ENCODE data around the gene GINS2. TPM values are rescaled to one million over a fixed set of nuclear protein-coding genes. Genes with fewer than 3 reads are reported as not detected.

GINS2 gene
- total RNA-seq, 6 experiments from 2014 or later = 0.49 to 4.7 (median 1.3) TPM

DNA sequence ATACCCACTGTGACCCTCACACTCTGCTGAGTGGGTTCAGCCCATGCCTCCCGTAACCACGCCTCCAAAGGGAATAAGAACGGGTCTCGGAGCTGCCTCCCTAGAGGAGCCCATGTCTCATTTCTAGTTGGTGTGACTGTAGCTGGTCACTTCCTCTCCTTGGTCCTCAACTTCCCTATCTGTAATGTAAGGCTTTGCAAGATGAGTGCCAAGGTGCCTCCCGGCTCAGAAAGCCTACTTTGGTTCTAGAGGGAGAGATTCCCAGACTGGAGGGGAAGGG lies 41.4 kb upstream of the GINS2 start:
- DNase-seq (no peak), ATAC-seq (peak in 3 of 4 donors; percentile 28 to 44 (median 40))
- H3K9me3 ChIP-seq = no peaks in the 10 kb centered on the region
- no peak overlapping the region for H3K27ac ChIP-seq
- H3K36me3 ChIP-seq = no peaks in the 10 kb centered on the region
- no peaks in the 10 kb centered on the region for H3K27me3 ChIP-seq
- intact Hi-C loops (cut with DNase I) = no loop called here
- 93% methylated on average over 2 of the region's 5 CpGs for WGBS (ENCODE audit: insufficient coverage, low coverage, low lambda C conversion rate, missing lambda C conversion rate)
- H3K4me3 ChIP-seq = no peak overlapping the region
- no peak for TF ChIP-seq POLR2A (IDR thresholded peaks at IDR 0.05)
- TF ChIP-seq, protein P1, sequence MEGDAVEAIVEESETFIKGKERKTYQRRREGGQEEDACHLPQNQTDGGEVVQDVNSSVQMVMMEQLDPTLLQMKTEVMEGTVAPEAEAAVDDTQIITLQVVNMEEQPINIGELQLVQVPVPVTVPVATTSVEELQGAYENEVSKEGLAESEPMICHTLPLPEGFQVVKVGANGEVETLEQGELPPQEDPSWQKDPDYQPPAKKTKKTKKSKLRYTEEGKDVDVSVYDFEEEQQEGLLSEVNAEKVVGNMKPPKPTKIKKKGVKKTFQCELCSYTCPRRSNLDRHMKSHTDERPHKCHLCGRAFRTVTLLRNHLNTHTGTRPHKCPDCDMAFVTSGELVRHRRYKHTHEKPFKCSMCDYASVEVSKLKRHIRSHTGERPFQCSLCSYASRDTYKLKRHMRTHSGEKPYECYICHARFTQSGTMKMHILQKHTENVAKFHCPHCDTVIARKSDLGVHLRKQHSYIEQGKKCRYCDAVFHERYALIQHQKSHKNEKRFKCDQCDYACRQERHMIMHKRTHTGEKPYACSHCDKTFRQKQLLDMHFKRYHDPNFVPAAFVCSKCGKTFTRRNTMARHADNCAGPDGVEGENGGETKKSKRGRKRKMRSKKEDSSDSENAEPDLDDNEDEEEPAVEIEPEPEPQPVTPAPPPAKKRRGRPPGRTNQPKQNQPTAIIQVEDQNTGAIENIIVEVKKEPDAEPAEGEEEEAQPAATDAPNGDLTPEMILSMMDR (IDR thresholded peaks at IDR 0.05) = no peak
- no peaks in the 10 kb centered on the region for H3K4me1 ChIP-seq

DNA sequence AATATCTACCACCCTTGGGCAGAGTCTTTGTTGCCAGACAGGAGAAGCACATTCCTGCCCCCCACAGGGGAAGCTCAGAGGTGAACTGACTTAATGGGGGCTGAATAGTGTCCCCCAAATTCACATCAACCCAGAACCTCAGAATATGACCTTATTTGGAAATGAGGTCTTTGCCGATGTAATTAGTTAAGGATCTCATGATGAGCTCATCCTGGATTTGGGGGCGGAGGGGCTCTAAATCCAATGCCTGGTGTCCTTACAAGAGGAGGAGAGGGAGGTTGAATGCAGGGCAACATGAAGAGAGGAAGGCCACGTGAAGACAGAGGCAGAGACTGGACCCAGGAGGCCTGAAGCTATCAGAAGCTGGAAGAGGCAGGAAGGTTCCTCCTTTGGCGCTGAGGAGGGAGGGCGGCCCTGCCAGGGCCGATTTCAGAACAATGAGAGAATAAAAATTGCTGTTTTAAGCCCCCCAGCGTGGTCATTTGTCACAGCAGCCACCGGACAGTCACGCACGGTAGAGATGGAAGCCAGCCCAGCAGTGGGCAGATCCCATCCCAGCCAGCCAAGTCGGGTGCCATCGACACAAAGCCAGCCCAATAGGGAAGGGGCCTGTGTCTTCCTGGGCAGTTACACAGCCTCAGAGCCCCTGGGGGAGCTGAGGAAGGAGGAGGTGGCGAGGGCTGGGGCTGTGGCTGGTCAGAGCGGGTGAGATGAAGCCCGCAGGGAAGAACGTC lies 40.9 kb upstream of the GINS2 start:
- TF ChIP-seq, protein P1 (IDR thresholded peaks at IDR 0.05) = no peak
- TF ChIP-seq POLR2A (IDR thresholded peaks at IDR 0.05) = no peak
- 75% methylated on average over 5 of the region's 16 CpGs for WGBS (ENCODE audit: insufficient coverage, low coverage, low lambda C conversion rate, missing lambda C conversion rate)
- no peaks in the 10 kb centered on the region for H3K4me1 ChIP-seq
- H3K36me3 ChIP-seq = no peaks in the 10 kb centered on the region
- no peak for DNase-seq
- no peaks in the 10 kb centered on the region for H3K9me3 ChIP-seq
- no peaks in the 10 kb centered on the region for H3K27me3 ChIP-seq
- no peak overlapping the region for H3K27ac ChIP-seq
- no peak overlapping the region for H3K4me3 ChIP-seq
- intact Hi-C loops (cut with DNase I) = no loop called here
- peak in 1 of 4 donors; percentile 9 for ATAC-seq

DNA sequence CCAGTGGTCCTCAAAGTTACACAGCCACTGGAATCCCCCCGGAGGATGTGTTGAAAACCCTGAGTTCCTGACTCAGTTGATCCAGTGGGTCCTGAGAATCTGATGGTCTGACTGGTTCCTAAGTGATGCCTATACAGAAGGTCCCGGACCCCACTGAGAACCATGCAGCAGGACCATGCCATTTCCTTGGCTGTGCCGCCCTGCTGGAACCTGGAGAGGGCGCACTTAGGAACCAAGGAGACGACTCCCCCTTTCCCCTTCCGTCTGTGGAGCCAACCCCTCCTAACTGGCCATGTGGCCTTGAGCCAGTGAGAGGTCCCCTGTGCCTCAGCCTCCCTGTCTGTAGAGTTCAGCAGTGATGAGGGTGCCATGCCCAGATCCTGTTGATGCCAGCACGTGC lies 40.1 kb upstream of the GINS2 start:
- ATAC-seq (no peak), DNase-seq (no peak)
- Histone ChIP-seq H3K27ac (no peak overlapping the region), H3K9me3 (no peaks in the 10 kb centered on the region), H3K4me3 (no peak overlapping the region), H3K27me3 (no peaks in the 10 kb centered on the region), H3K36me3 (no peaks in the 10 kb centered on the region), H3K4me1 (no peaks in the 10 kb centered on the region)
- 70% methylated on average over 2 of the region's 7 CpGs for WGBS (ENCODE audit: insufficient coverage, low coverage, low lambda C conversion rate, missing lambda C conversion rate)
- intact Hi-C loops (cut with DNase I) = no loop called here
- TF ChIP-seq POLR2A (IDR thresholded peaks at IDR 0.05) = no peak
- TF ChIP-seq, protein P1 (IDR thresholded peaks at IDR 0.05) = no peak

DNA sequence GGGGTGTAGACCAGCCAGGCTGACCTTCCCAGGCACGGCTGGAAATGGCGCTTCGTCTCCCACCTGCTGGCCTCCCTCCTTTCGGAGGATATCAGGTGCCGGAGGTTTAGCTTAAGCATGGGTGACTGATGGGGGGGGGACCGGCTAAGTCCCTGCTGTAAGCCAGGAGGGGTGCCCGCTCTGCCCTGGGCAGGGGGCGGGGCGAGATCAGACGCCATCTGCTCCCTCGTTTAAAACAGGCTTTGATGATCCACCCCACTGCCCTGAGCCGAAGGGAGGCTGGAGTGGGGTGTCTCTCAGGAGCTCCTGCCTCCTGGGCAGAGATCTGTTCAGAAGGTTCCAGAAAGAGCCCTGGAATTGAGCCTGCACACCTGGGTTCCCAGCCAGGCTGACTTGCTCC lies 36.2 kb upstream of the GINS2 start:
- H3K36me3 ChIP-seq = no peaks in the 10 kb centered on the region
- no peaks in the 10 kb centered on the region for H3K27me3 ChIP-seq
- H3K9me3 ChIP-seq = no peaks in the 10 kb centered on the region
- 50% methylated on average over 1 of the region's 12 CpGs for WGBS (ENCODE audit: insufficient coverage, low coverage, low lambda C conversion rate, missing lambda C conversion rate)
- TF ChIP-seq, protein P1 (IDR thresholded peaks at IDR 0.05) = no peak
- no peak for TF ChIP-seq POLR2A (IDR thresholded peaks at IDR 0.05)
- no peak for DNase-seq
- intact Hi-C loops (cut with DNase I) = no loop called here
- ATAC-seq = no peak
- H3K27ac ChIP-seq = no peak overlapping the region
- peaks cover 0 to 5% (median under 1%) of the 10 kb centered on the region in 4 donors for H3K4me1 ChIP-seq
- no peak overlapping the region for H3K4me3 ChIP-seq
